Uterus (tissue), 4 donors: ENCODE data around the gene CDADC1. TPM values are rescaled to one million over a fixed set of nuclear protein-coding genes. Genes with fewer than 3 reads are reported as not detected.

Experiments used
- DNase-seq, 2 donors: peaks; one replicate each; pipeline ENCODE4 v3.0.0-alpha.2; 2019 to 2020
- H3K27ac ChIP-seq, 2 donors: fragments of 200-600 bp; sonication (generic); 1 replicate in 1 of 2; 2 replicates in 1 of 2; pipeline ENCODE4 v1.5.1; 2016 to 2018
- H3K27me3 ChIP-seq, 2 donors: fragments of 200-600 bp; sonication (generic); one replicate each; pipeline ENCODE4 v1.5.1; 2018 to 2019; ENCODE audit warnings: control low read depth in 1 of 2
- H3K36me3 ChIP-seq, 2 donors: fragments of 200-600 bp; sonication (generic); one replicate each; pipeline ENCODE4 v1.5.1; 2019; ENCODE audit warnings: control low read depth in 1 of 2
- H3K4me1 ChIP-seq, 2 donors: fragments of 200-600 bp; sonication (generic); one replicate each; pipeline ENCODE4 v1.5.1; 2018 to 2019; ENCODE audit warnings: control low read depth in 1 of 2
- H3K4me3 ChIP-seq, 2 donors: fragments of 200-600 bp; sonication (generic); 1 replicate in 1 of 2; 2 replicates in 1 of 2; pipeline ENCODE4 v1.5.1; 2018 to 2019; ENCODE audit warnings: mild to moderate bottlenecking in 1 of 2
- H3K9me3 ChIP-seq, 2 donors: fragments of 200-600 bp; sonication (generic); one replicate each; pipeline ENCODE4 v1.5.1; 2019; ENCODE audit warnings: control low read depth in 1 of 2
- CTCF ChIP-seq, 4 experiments: fragments of 200-600 bp in 2 of 4; fragments of 450-650 bp in 2 of 4; sonication (generic) in 2 of 4; IDR thresholded peaks; one replicate each; pipeline ENCODE4 v1.5.1; 2016 to 2019; ENCODE audit warnings: antibody characterized with exemption in 4 of 4, mild to moderate bottlenecking in 2 of 4, moderate library complexity in 1 of 4
- POLR2A ChIP-seq, 2 donors: fragments of 450-650 bp; IDR thresholded peaks; one replicate each; pipeline ENCODE4 v1.6.1; 2016; ENCODE audit warnings: antibody characterized with exemption in 2 of 2, mild to moderate bottlenecking in 1 of 2, moderate library complexity in 1 of 2
- intact Hi-C: fragments of 100-400 bp; cut with DNase I; formaldehyde crosslinking; loops from one replicate; pipeline ENCODE4 v1.15.1; 2023; ENCODE audit warnings: low total_unique reads
- total RNA-seq, 4 donors: library from RNA; depleted of rRNA in 3 of 4; stranded (reverse); fragments of >200 nt in 3 of 4; gene quantifications; one replicate each; pipeline versions ENCODE4 v1.1.0 to v1.2.4, GENCODE V29; 2014 to 2023
- donor health status: DM: yes; HTN: yes; CAD: no.

CDADC1 gene
- total RNA-seq, 4 donors from 2014 or later = 1.8 to 76.5 (median 10.9) TPM

DNA sequence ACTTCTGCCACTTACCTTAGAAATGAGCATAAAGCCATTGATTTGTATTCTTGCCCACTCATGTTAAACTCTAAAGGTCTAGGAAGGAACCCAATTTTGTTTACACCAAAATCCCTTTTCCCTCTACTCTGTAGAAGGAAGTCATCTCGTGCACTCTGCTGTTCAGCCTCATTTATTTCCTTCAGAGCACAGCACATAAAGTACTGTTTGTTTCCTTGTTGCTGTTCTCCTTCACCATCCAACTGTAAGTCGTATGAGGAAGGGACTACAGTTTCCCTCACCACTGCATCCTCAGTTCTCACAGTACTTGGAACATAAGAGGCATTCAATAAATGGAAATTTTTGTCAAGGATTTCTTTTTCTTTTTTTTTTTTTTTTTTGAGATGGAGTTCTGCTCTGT lies 24.6 kb downstream of the CDADC1 start:
- H3K36me3 ChIP-seq = peaks cover 0 to 3% of the 10 kb centered on the region in 2 donors
- no peaks in the 10 kb centered on the region for H3K9me3 ChIP-seq
- no peaks in the 10 kb centered on the region for H3K4me1 ChIP-seq
- TF ChIP-seq CTCF (IDR thresholded peaks at IDR 0.05) (no peak), POLR2A (IDR thresholded peaks at IDR 0.05) (no peak)
- no peak overlapping the region for H3K4me3 ChIP-seq
- no peak overlapping the region for H3K27ac ChIP-seq
- DNase-seq = no peak
- no peaks in the 10 kb centered on the region for H3K27me3 ChIP-seq
- intact Hi-C loops = no loop called here

DNA sequence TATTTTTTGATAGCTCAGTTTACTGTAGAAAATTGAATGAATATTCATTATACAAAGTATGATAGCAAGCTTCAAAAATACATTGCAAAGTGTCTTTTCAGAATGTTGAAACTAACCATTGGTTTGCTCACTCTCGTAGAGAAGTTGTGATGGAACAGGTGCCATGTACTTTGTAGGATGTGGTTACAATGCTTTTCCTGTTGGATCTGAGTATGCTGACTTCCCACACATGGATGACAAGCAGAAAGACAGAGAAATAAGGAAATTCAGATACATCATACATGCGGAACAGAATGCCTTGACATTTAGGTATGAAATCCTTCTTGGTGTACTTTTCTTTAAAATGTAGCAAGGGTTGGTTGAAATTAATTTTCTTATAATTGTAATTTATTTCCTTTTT lies 30.5 kb downstream of the CDADC1 start:
- no peak for DNase-seq
- Histone ChIP-seq H3K27me3 (no peaks in the 10 kb centered on the region), H3K4me3 (no peak overlapping the region), H3K36me3 (peaks cover 0 to 3% of the 10 kb centered on the region in 2 donors), H3K27ac (no peak overlapping the region), H3K4me1 (no peaks in the 10 kb centered on the region), H3K9me3 (no peaks in the 10 kb centered on the region)
- intact Hi-C loops = no loop called here
- TF ChIP-seq POLR2A (IDR thresholded peaks at IDR 0.05) (no peak), CTCF (IDR thresholded peaks at IDR 0.05) (no peak)

DNA sequence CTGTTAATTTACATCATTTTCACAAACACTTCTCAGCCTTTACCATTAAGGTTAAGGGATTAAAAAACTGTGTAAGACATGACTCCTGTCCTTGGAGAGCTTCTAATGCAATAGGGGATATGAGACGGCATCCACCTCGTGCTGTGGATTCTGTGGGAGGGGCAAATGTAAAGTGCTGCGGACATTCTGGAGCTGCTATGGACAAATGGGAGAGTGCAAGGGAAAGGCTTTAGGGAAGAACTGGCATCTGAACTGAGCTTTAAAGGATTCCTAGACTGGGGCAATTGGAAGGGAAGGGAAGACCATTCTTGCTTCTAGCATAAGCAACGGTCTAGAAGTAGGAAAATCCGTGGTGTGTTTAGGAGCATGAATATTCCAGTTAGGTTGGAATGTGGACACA lies 31.4 kb downstream of the CDADC1 start:
- intact Hi-C loops = no loop called here
- Histone ChIP-seq H3K9me3 (no peaks in the 10 kb centered on the region), H3K36me3 (no peaks in the 10 kb centered on the region), H3K4me1 (no peaks in the 10 kb centered on the region), H3K27me3 (no peaks in the 10 kb centered on the region), H3K27ac (no peak overlapping the region), H3K4me3 (no peak overlapping the region)
- DNase-seq = no peak
- TF ChIP-seq CTCF (IDR thresholded peaks at IDR 0.05) (no peak), POLR2A (IDR thresholded peaks at IDR 0.05) (no peak)

DNA sequence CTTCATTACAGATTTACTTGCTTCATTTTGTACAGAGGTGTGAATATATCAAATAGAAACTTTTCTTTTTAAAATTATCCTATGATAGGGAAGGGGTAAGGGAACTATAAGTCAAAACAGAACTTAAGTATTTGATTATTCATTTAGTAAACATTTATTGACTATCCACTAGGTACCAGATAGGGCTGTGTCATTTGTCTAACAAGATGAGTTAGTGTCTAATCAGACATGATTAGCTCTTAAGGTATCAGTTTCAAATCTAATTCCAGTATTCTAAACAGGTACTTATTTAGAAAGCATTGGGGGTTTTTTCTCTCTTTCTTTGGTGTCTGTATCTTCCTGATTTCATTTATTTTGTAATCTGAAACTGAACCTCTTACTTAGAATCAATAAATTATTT lies 32.2 kb downstream of the CDADC1 start:
- no peak overlapping the region for H3K4me3 ChIP-seq
- no peak overlapping the region for H3K27ac ChIP-seq
- H3K4me1 ChIP-seq = no peaks in the 10 kb centered on the region
- DNase-seq = no peak
- H3K27me3 ChIP-seq = no peaks in the 10 kb centered on the region
- intact Hi-C loops = no loop called here
- H3K9me3 ChIP-seq = no peaks in the 10 kb centered on the region
- H3K36me3 ChIP-seq = no peaks in the 10 kb centered on the region
- TF ChIP-seq CTCF (IDR thresholded peaks at IDR 0.05) (no peak), POLR2A (IDR thresholded peaks at IDR 0.05) (no peak)

- Histone ChIP-seq H3K4me1 (no peaks in the 10 kb centered on the region), H3K9me3 (no peaks in the 10 kb centered on the region), H3K36me3 (no peaks in the 10 kb centered on the region), H3K27ac (no peak overlapping the region), H3K27me3 (no peaks in the 10 kb centered on the region), H3K4me3 (no peak overlapping the region)
- intact Hi-C loops = no loop called here
- TF ChIP-seq POLR2A (IDR thresholded peaks at IDR 0.05) (no peak), CTCF (IDR thresholded peaks at IDR 0.05) (no peak)
- DNase-seq = no peak
Measured at GRCh38 chr13:49287995-49288394, 40.3 kb downstream of the CDADC1 start.
